HepG2 (cell line): ENCODE measurements around the gene SCAMP3. TPM values are rescaled to one million over a fixed set of nuclear protein-coding genes. Genes with fewer than 3 reads are reported as not detected.

Source experiments
- CSRNP1 ChIP-seq: sonication (generic); formaldehyde crosslinking; IDR thresholded peaks from 2 replicates; pipeline ENCODE4 v1.8.1; 2023; ENCODE audit warnings: mild to moderate bottlenecking, missing genetic modification reagents
- DPF2 ChIP-seq: sonication (generic); formaldehyde crosslinking; IDR thresholded peaks from 2 replicates; pipeline ENCODE4 v1.4.0; 2020; ENCODE audit warnings: mild to moderate bottlenecking, low read depth, missing genetic modification reagents, borderline replicate concordance
- DR1 ChIP-seq: sonication (generic); formaldehyde crosslinking; IDR thresholded peaks from 2 replicates; pipeline ENCODE4 v1.8.0; 2021; ENCODE audit warnings: mild to moderate bottlenecking, missing genetic modification reagents, inconsistent platforms
- ELF3 ChIP-seq: IDR thresholded peaks from 2 replicates; pipeline ENCODE4 v1.6.1; 2016; ENCODE audit warnings: missing genetic modification reagents, missing compliant biosample characterization
- FOXA1 ChIP-seq, 2 experiments: fragments of 450-650 bp in 1 of 2; sonication (generic) in 1 of 2; formaldehyde crosslinking in 1 of 2; IDR thresholded peaks; 2 replicates each; pipeline versions ENCODE4 v1.4.0 to v1.6.1; 2016 to 2020; ENCODE audit warnings: missing genetic modification reagents in 1 of 2
- GABPB1 ChIP-seq: IDR thresholded peaks from 2 replicates; pipeline ENCODE4 v1.6.1; 2016; ENCODE audit warnings: mild to moderate bottlenecking, missing genetic modification reagents, moderate library complexity, missing compliant biosample characterization
- HES4 ChIP-seq: sonication (generic); formaldehyde crosslinking; IDR thresholded peaks from 2 replicates; pipeline ENCODE4 v1.9.0; 2021; ENCODE audit warnings: mild to moderate bottlenecking, missing genetic modification reagents, borderline replicate concordance
- KAT7 ChIP-seq: IDR thresholded peaks from 2 replicates; pipeline ENCODE4 v1.6.1; 2018; ENCODE audit warnings: borderline replicate concordance, missing compliant biosample characterization
- MBD4 ChIP-seq: IDR thresholded peaks from 2 replicates; pipeline ENCODE4 v1.6.1; 2012; ENCODE audit warnings: low read length, inconsistent platforms, borderline replicate concordance
- NCOA1 ChIP-seq: sonication (generic); formaldehyde crosslinking; IDR thresholded peaks from 2 replicates; pipeline ENCODE4 v1.9.0; 2021; ENCODE audit warnings: missing genetic modification reagents
- PCBP1 ChIP-seq: fragments of 200-400 bp; formaldehyde crosslinking; IDR thresholded peaks from 2 replicates; pipeline ENCODE4 v1.6.1; 2017; ENCODE audit warnings: mild to moderate bottlenecking, low read depth, low read length, borderline replicate concordance
- SMC3 ChIP-seq: IDR thresholded peaks from 2 replicates; pipeline ENCODE4 v1.6.1; 2011; ENCODE audit warnings: low read length, improper control_type of control experiment
- TEF ChIP-seq: sonication (generic); formaldehyde crosslinking; IDR thresholded peaks from 2 replicates; pipeline ENCODE4 v1.5.0; 2020; ENCODE audit warnings: missing genetic modification reagents
- THAP8 ChIP-seq: sonication (generic); formaldehyde crosslinking; IDR thresholded peaks from 2 replicates; pipeline ENCODE4 v1.5.1; 2020; ENCODE audit warnings: missing genetic modification reagents, mild to moderate bottlenecking, borderline replicate concordance
- ZFP36 ChIP-seq: fragments of 150-350 bp; IDR thresholded peaks from 2 replicates; pipeline ENCODE4 v1.6.1; 2018; ENCODE audit warnings: borderline replicate concordance, low read length, low read depth; ENCODE audit not compliant: partially characterized antibody
- ZFP36L2 ChIP-seq: sonication (generic); formaldehyde crosslinking; IDR thresholded peaks from 2 replicates; pipeline ENCODE4 v1.4.0; 2020; ENCODE audit warnings: missing genetic modification reagents
- ZIK1 ChIP-seq: sonication (generic); formaldehyde crosslinking; IDR thresholded peaks from 2 replicates; pipeline ENCODE4 v1.5.0; 2020; ENCODE audit warnings: mild to moderate bottlenecking, low read depth, missing genetic modification reagents, borderline replicate concordance
- ZNF354B ChIP-seq: sonication (generic); formaldehyde crosslinking; IDR thresholded peaks from 2 replicates; pipeline ENCODE4 v1.8.0; 2022; ENCODE audit warnings: mild to moderate bottlenecking, missing genetic modification reagents
- ZNF383 ChIP-seq: sonication (generic); formaldehyde crosslinking; IDR thresholded peaks from 2 replicates; pipeline ENCODE4 v1.4.0; 2020; ENCODE audit warnings: missing genetic modification reagents, mild to moderate bottlenecking, borderline replicate concordance
- ZNF570 ChIP-seq: sonication (generic); formaldehyde crosslinking; IDR thresholded peaks from 2 replicates; pipeline ENCODE4 v1.4.0; 2020; ENCODE audit warnings: mild to moderate bottlenecking, missing genetic modification reagents, borderline replicate concordance
- ZNF766 ChIP-seq: sonication (generic); formaldehyde crosslinking; IDR thresholded peaks from 2 replicates; pipeline ENCODE4 v1.5.0; 2020; ENCODE audit warnings: missing genetic modification reagents, borderline replicate concordance
- ZNF782 ChIP-seq: sonication (generic); formaldehyde crosslinking; IDR thresholded peaks from 2 replicates; pipeline ENCODE4 v1.4.0; 2020; ENCODE audit warnings: missing genetic modification reagents, mild to moderate bottlenecking, borderline replicate concordance
- ZNF891 ChIP-seq: sonication (generic); formaldehyde crosslinking; IDR thresholded peaks from 2 replicates; pipeline ENCODE4 v1.5.0; 2020; ENCODE audit warnings: mild to moderate bottlenecking, missing genetic modification reagents
- polyA plus RNA-seq, 8 experiments: library from polyadenylated mRNA; depleted of rRNA in 3 of 8; stranded (reverse) in 7 of 8; unstranded in 1 of 8; fragments of >200 nt; fragmentation: Illumina TruSeq in 4 of 8; extraction: Trizol in 4 of 8; gene quantifications; 2 replicates each; pipeline versions ENCODE4 v1.2.1 to v1.2.3, GENCODE V29; 2011 to 2016; ENCODE audit warnings: low read depth in 4 of 8, missing spikeins in 1 of 8, mixed read lengths in 1 of 8; ENCODE audit not compliant: insufficient read depth in 1 of 8
- total RNA-seq, 5 experiments: library from RNA; depleted of rRNA; stranded (reverse); fragments of >200 nt; fragmentation: Illumina TruSeq; extraction: Trizol; gene quantifications; 2 replicates each; pipeline ENCODE4 v1.2.3, GENCODE V29; 2016; ENCODE audit warnings: low read depth in 1 of 5
- TF ChIP-seq, protein P1 (sequence below): sonication (generic); formaldehyde crosslinking; IDR thresholded peaks from 2 replicates; pipeline ENCODE4 v1.4.0; 2020; ENCODE audit warnings: mild to moderate bottlenecking, missing genetic modification reagents

Gene SCAMP3
- total and polyA plus RNA-seq, 2 of the 13 experiments (the other 11 are each of a cell fraction or from before 2014, with no cell fraction given) = 46.8 to 83.3 TPM

- peak; percentile 21; the same call in 1 of the 2 replicates for TF ChIP-seq CSRNP1
- no peak for TF ChIP-seq PCBP1
- TF ChIP-seq ZNF383 = no peak
- no peak for TF ChIP-seq NCOA1 (CRISPR knock-in tag)
- TF ChIP-seq ELF3 (CRISPR knock-in tag) = peak; percentile 68; the same call in 1 of the 2 replicates
- TF ChIP-seq ZNF570 (CRISPR knock-in tag) = no peak
- TF ChIP-seq, protein P1, sequence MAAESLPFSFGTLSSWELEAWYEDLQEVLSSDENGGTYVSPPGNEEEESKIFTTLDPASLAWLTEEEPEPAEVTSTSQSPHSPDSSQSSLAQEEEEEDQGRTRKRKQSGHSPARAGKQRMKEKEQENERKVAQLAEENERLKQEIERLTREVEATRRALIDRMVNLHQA = no peak
- peak; percentile 64; the same call in 1 of the 2 replicates for TF ChIP-seq ZIK1 (CRISPR knock-in tag)
- TF ChIP-seq ZNF766 (CRISPR knock-in tag) = no peak
- TF ChIP-seq ZNF354B = no peak
- TF ChIP-seq ZFP36 = no peak
- TF ChIP-seq THAP8 (CRISPR knock-in tag) = no peak
- TF ChIP-seq GABPB1 (CRISPR knock-in tag) = peak; percentile 95
- no peak for TF ChIP-seq TEF (CRISPR knock-in tag)
- peak; percentile 21; the same call in 1 of the 2 replicates for TF ChIP-seq ZNF782 (CRISPR knock-in tag)
- TF ChIP-seq ZNF891 = no peak; the same call in none of the 2 replicates
- no peak for TF ChIP-seq DPF2
- 0 out of 2 replicates have a peak, but pooled peaks have one; percentile 41 for TF ChIP-seq HES4 (CRISPR knock-in tag)
- TF ChIP-seq ZFP36L2 (CRISPR knock-in tag) = no peak
- no peak for TF ChIP-seq FOXA1 (IDR thresholded peaks at IDR 0.05)
- no peak for TF ChIP-seq FOXA1 (CRISPR knock-in tag; IDR thresholded peaks at IDR 0.05)
- 0 out of 2 replicates have a peak, but pooled peaks have one; percentile 56 for TF ChIP-seq KAT7 (CRISPR knock-in tag)
- TF ChIP-seq MBD4 = no peak
- TF ChIP-seq DR1 = peak; percentile 94
- no peak for TF ChIP-seq SMC3
Observed at GRCh38 chr1:155308493-155309422, 46.6 kb upstream of the SCAMP3 start, which contains the start of gene FDPS (continued).
